22Rv1 (cell line): Measurements from ENCODE around the gene P4HA3.

Experiments
- H3K27ac ChIP-seq: fragments of 450-650 bp; 2 replicates; pipeline ENCODE4 v1.5.1; 2017
- ZFX ChIP-seq: fragments of 450-650 bp; IDR thresholded peaks from 2 replicates; pipeline ENCODE4 v1.6.1; 2017; ENCODE audit warnings: antibody characterized with exemption, borderline replicate concordance
- TF ChIP-seq, protein P1 (sequence below): fragments of 450-650 bp; IDR thresholded peaks from 2 replicates; pipeline ENCODE4 v1.5.1; 2017; ENCODE audit warnings: mild to moderate bottlenecking

P4HA3 gene

DNA sequence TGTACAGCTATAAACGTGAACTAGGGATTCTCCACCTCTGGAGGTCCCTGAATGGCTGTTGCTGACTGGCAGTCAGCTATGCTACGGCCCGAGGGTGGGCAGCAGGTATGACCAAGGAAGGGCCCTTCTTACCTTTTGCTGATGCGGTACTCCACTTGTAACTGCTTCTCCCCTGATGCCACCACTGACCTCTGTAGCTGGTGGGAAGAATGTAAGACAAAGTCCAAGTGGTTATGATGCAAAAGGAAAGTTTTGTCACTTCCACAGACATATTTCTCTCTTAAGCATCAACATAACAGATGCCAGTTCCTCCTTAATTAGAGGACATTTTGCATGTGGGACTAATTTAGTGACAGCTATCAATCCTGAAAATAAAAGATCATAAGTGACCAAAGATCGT lies 32.2 kb downstream of the P4HA3 start:
- H3K27ac ChIP-seq, result no peak overlapping the region
- no peak for TF ChIP-seq ZFX
- TF ChIP-seq, protein P1, sequence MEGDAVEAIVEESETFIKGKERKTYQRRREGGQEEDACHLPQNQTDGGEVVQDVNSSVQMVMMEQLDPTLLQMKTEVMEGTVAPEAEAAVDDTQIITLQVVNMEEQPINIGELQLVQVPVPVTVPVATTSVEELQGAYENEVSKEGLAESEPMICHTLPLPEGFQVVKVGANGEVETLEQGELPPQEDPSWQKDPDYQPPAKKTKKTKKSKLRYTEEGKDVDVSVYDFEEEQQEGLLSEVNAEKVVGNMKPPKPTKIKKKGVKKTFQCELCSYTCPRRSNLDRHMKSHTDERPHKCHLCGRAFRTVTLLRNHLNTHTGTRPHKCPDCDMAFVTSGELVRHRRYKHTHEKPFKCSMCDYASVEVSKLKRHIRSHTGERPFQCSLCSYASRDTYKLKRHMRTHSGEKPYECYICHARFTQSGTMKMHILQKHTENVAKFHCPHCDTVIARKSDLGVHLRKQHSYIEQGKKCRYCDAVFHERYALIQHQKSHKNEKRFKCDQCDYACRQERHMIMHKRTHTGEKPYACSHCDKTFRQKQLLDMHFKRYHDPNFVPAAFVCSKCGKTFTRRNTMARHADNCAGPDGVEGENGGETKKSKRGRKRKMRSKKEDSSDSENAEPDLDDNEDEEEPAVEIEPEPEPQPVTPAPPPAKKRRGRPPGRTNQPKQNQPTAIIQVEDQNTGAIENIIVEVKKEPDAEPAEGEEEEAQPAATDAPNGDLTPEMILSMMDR, result no peak

- H3K27ac ChIP-seq, result no peak overlapping the region
- TF ChIP-seq, protein P1, result no peak
- no peak for TF ChIP-seq ZFX
These were observed 32.7 kb downstream of the P4HA3 start for GRCh38 chr11:74278721-74279161.

GRCh38 chr11:74278103-74278502 lies 33.3 kb downstream of the P4HA3 start:
- H3K27ac ChIP-seq, result no peak overlapping the region
- TF ChIP-seq, protein P1, result no peak
- TF ChIP-seq ZFX, result no peak

GRCh38 chr11:74276581-74276980 lies 34.9 kb downstream of the P4HA3 start:
- H3K27ac ChIP-seq, result no peak overlapping the region
- TF ChIP-seq ZFX, result no peak

DNA sequence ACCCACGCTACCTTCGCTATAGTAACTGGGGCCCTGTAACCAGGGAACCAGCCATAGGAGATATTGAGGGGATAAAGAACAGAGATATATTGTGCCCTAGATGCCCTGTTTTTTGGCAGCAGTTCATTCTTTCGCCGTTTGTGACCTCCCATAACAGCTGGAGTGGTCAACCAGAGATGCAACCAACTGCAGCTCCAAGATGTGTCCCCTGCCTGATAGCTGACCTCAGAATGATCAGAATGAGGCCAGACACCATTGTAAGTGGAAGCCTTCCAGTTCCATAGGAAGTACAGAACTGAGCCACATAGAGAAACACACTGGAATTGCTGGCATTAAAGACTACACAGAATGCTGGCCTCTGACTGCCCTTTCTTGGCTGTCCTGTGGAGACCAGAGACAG lies 39.2 kb downstream of the P4HA3 start:
- H3K27ac ChIP-seq, result no peak overlapping the region
- TF ChIP-seq ZFX, result no peak
- TF ChIP-seq, protein P1, result no peak

GRCh38 chr11:74269161-74269811 lies 42.2 kb downstream of the P4HA3 start:
- TF ChIP-seq ZFX, result no peak
- TF ChIP-seq, protein P1, result no peak
- H3K27ac ChIP-seq, result no peak overlapping the region

GRCh38 chr11:74268456-74268855 lies 43.0 kb downstream of the P4HA3 start:
- H3K27ac ChIP-seq, result no peak overlapping the region
- no peak for TF ChIP-seq ZFX
- TF ChIP-seq, protein P1, result no peak

DNA sequence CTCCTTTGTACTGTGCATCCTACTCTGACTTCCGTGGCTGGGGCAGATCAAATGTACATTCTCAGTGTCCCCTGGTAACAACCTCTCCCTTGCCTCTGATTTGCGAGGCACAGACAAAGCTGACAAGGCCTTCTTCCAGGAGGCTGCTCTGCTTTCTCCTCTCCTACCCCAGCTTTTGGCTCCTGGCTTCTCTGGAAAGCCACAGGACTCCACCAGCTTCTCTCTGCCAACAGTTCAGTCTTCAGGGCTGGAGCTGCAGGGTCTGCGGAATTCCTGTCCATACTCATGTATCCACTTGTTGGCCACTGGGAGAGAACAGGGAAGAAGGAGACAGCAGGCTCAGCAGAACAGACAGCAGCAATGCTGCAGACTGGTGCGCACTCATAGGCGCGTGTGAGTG lies 44.4 kb downstream of the P4HA3 start:
- TF ChIP-seq ZFX, result no peak
- H3K27ac ChIP-seq, result no peak overlapping the region
